Astrocyte (in vitro differentiated cells and primary cell): ENCODE results near the gene CDKL2. TPM values are rescaled to one million over a fixed set of nuclear protein-coding genes. Genes with fewer than 3 reads are reported as not detected.
"Not testable (repeated sequence)": the region's sequence is repeated elsewhere in the genome, so short reads cannot be mapped to it uniquely, and the experiment has no call there.

ENCODE experiments used
- DNase-seq: peaks from one replicate; pipeline ENCODE4 v3.0.0-alpha.2; 2010; ENCODE audit warnings: low read depth
- FAIRE-seq: peaks from 2 replicates; lab custom pipeline; 2011; peaks lifted over from hg19 to GRCh38; lab: Jason Lieb, UNC
- H2AFZ ChIP-seq: 2 replicates; pipeline ENCODE4 v1.6.0; 2012; ENCODE audit warnings: low read depth, low read length, inconsistent platforms
- H3K27ac ChIP-seq: 2 replicates; pipeline ENCODE4 v1.5.1; 2011; ENCODE audit warnings: low read depth, low read length, inconsistent platforms
- H3K27me3 ChIP-seq: 2 replicates; pipeline ENCODE4 v1.6.0; 2011; ENCODE audit warnings: low read length, inconsistent platforms; ENCODE audit not compliant: insufficient read depth
- H3K36me3 ChIP-seq: 2 replicates; pipeline ENCODE4 v1.5.1; 2011; ENCODE audit warnings: low read length, inconsistent platforms; ENCODE audit not compliant: insufficient read depth
- H3K4me1 ChIP-seq: 2 replicates; pipeline ENCODE4 v1.5.1; 2011; ENCODE audit warnings: low read length, inconsistent platforms; ENCODE audit not compliant: insufficient read depth
- H3K4me2 ChIP-seq: 2 replicates; pipeline ENCODE4 v1.6.0; 2012; ENCODE audit warnings: low read length, inconsistent platforms
- H3K4me3 ChIP-seq: 2 replicates; pipeline ENCODE4 v1.5.1; 2011; ENCODE audit warnings: low read depth, mild to moderate bottlenecking, low read length, inconsistent platforms; ENCODE audit not compliant: insufficient read depth
- H3K79me2 ChIP-seq: 2 replicates; pipeline ENCODE4 v1.6.0; 2012; ENCODE audit warnings: mild to moderate bottlenecking, low read length, inconsistent platforms; ENCODE audit not compliant: insufficient read depth
- H3K9ac ChIP-seq: 2 replicates; pipeline ENCODE4 v1.6.0; 2012; ENCODE audit warnings: mild to moderate bottlenecking, low read length, inconsistent platforms
- H3K9me3 ChIP-seq: 2 replicates; pipeline ENCODE4 v1.5.1; 2012; ENCODE audit warnings: low read depth, mild to moderate bottlenecking, low read length, inconsistent platforms; ENCODE audit not compliant: insufficient read depth
- H4K20me1 ChIP-seq: 2 replicates; pipeline ENCODE4 v1.6.0; 2012; ENCODE audit warnings: low read length, inconsistent platforms; ENCODE audit not compliant: insufficient read depth
- H3K27ac Mint-ChIP-seq: one replicate; pipeline ENCODE4 v1.8.0; 2021; ENCODE audit warnings: mild to moderate bottlenecking, mixed read lengths; ENCODE audit not compliant: unreplicated experiment
- H3K27me3 Mint-ChIP-seq: one replicate; pipeline ENCODE4 v1.8.0; 2021; ENCODE audit warnings: low read depth, mixed read lengths; ENCODE audit not compliant: unreplicated experiment
- H3K36me3 Mint-ChIP-seq: one replicate; pipeline ENCODE4 v1.8.0; 2021; ENCODE audit warnings: low read depth, mixed read lengths; ENCODE audit not compliant: unreplicated experiment
- H3K4me1 Mint-ChIP-seq: one replicate; pipeline ENCODE4 v1.8.0; 2021; ENCODE audit warnings: low read depth, mixed read lengths; ENCODE audit not compliant: unreplicated experiment
- H3K4me3 Mint-ChIP-seq: one replicate; pipeline ENCODE4 v1.8.0; 2021; ENCODE audit warnings: mild to moderate bottlenecking, moderate library complexity, mixed read lengths; ENCODE audit not compliant: unreplicated experiment
- H3K9me3 Mint-ChIP-seq: one replicate; pipeline ENCODE4 v1.8.0; 2021; ENCODE audit warnings: mild to moderate bottlenecking, mixed read lengths; ENCODE audit not compliant: unreplicated experiment
- EZH2 ChIP-seq: IDR thresholded peaks from 2 replicates; pipeline ENCODE4 v1.6.1; 2012; ENCODE audit warnings: mild to moderate bottlenecking, low read length, inconsistent platforms; ENCODE audit not compliant: insufficient read depth
- total RNA-seq: library from RNA; stranded (reverse); gene quantifications from 2 replicates; pipeline ENCODE4 v1.2.1, GENCODE V29; 2021
- TF ChIP-seq, protein P1 (sequence below): IDR thresholded peaks from 2 replicates; pipeline ENCODE4 v1.5.1; 2011; ENCODE audit warnings: low read depth, mild to moderate bottlenecking, inconsistent platforms, low read length, moderate library complexity; ENCODE audit not compliant: insufficient read depth

CDKL2 gene
- total RNA-seq, 1 donor from 2014 or later: 3.7 TPM

DNA sequence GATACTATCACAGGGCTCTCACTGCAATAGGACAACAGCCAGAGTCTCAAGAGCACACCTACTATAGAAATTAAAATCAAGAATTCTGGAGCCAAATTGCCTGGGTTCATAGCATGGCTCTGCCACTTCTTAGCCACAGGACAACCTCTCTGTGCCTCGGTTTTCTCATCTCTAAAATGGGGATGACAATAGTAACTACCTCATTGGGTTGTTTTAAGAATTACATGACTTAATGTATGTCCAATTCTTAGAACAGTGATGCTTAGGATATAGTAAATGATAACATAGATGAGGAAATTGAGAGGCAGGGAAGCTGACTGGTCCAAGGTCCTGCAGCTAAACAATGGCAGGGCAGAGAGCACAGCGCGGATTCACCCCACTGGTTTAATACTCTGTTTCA is 85.5 kb downstream of the CDKL2 start:
- Mint-ChIP-seq H3K4me1 (peaks cover 39% of the 10 kb centered on the region), H3K27ac (no peak overlapping the region), H3K4me3 (no peak overlapping the region), H3K27me3 (no peaks in the 10 kb centered on the region), H3K9me3 (peaks cover 2% of the 10 kb centered on the region), H3K36me3 (no peaks in the 10 kb centered on the region)
- no peak for DNase-seq
- Histone ChIP-seq H3K4me2 (no peak overlapping the region), H3K9me3 (no peaks in the 10 kb centered on the region), H3K4me3 (no peak overlapping the region), H3K27ac (no peak overlapping the region), H3K4me1 (peaks cover 25% of the 10 kb centered on the region), H4K20me1 (no peaks in the 10 kb centered on the region), H3K9ac (no peak overlapping the region), H3K36me3 (no peaks in the 10 kb centered on the region), H3K79me2 (no peaks in the 10 kb centered on the region), H2AFZ (no peak overlapping the region), H3K27me3 (no peaks in the 10 kb centered on the region)
- no peak for TF ChIP-seq EZH2
- TF ChIP-seq, protein P1, sequence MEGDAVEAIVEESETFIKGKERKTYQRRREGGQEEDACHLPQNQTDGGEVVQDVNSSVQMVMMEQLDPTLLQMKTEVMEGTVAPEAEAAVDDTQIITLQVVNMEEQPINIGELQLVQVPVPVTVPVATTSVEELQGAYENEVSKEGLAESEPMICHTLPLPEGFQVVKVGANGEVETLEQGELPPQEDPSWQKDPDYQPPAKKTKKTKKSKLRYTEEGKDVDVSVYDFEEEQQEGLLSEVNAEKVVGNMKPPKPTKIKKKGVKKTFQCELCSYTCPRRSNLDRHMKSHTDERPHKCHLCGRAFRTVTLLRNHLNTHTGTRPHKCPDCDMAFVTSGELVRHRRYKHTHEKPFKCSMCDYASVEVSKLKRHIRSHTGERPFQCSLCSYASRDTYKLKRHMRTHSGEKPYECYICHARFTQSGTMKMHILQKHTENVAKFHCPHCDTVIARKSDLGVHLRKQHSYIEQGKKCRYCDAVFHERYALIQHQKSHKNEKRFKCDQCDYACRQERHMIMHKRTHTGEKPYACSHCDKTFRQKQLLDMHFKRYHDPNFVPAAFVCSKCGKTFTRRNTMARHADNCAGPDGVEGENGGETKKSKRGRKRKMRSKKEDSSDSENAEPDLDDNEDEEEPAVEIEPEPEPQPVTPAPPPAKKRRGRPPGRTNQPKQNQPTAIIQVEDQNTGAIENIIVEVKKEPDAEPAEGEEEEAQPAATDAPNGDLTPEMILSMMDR: no peak
- no peak for FAIRE-seq

- not testable (repeated sequence) for DNase-seq
Observed at GRCh38 chr4:75544220-75544619, 86.1 kb downstream of the CDKL2 start.

GRCh38 chr4:75542824-75543223 is 87.5 kb downstream of the CDKL2 start:
- no peaks in the 10 kb centered on the region for H3K9me3 Mint-ChIP-seq
- no peak overlapping the region for H2AFZ ChIP-seq
- H3K4me1 ChIP-seq: peaks cover 20% of the 10 kb centered on the region
- no peak overlapping the region for H3K4me3 ChIP-seq
- peak overlapping the region; percentile 71 for H3K27ac ChIP-seq
- peak overlapping the region; percentile 38 for H3K4me2 ChIP-seq
- no peak overlapping the region for H3K4me3 Mint-ChIP-seq
- H3K27me3 ChIP-seq: no peaks in the 10 kb centered on the region
- FAIRE-seq (peak; percentile 94), DNase-seq (peak; percentile 93)
- peak overlapping the region; percentile 50 for H3K27ac Mint-ChIP-seq
- peaks cover 32% of the 10 kb centered on the region for H3K4me1 Mint-ChIP-seq
- peak overlapping the region; percentile 8 for H3K9ac ChIP-seq
- H4K20me1 ChIP-seq: no peaks in the 10 kb centered on the region
- no peaks in the 10 kb centered on the region for H3K9me3 ChIP-seq
- no peaks in the 10 kb centered on the region for H3K27me3 Mint-ChIP-seq
- no peak for TF ChIP-seq EZH2
- TF ChIP-seq, protein P1: no peak
- no peaks in the 10 kb centered on the region for H3K36me3 ChIP-seq
- H3K36me3 Mint-ChIP-seq: no peaks in the 10 kb centered on the region
- no peaks in the 10 kb centered on the region for H3K79me2 ChIP-seq

More at GRCh38 chr4:75544220-75544619, 86.1 kb downstream of the CDKL2 start:
- not testable (repeated sequence) for H3K27me3 Mint-ChIP-seq, H3K4me2 ChIP-seq, H2AFZ ChIP-seq, H3K79me2 ChIP-seq, H3K27me3 ChIP-seq, H3K9ac ChIP-seq, H3K9me3 Mint-ChIP-seq, H3K27ac Mint-ChIP-seq, H3K9me3 ChIP-seq, H3K4me3 ChIP-seq, H3K27ac ChIP-seq, FAIRE-seq, H3K36me3 ChIP-seq, H3K36me3 Mint-ChIP-seq, H4K20me1 ChIP-seq, H3K4me3 Mint-ChIP-seq
- H3K4me1 ChIP-seq: peaks cover 24% of the 10 kb centered on the region
- H3K4me1 Mint-ChIP-seq: peaks cover 38% of the 10 kb centered on the region

DNA sequence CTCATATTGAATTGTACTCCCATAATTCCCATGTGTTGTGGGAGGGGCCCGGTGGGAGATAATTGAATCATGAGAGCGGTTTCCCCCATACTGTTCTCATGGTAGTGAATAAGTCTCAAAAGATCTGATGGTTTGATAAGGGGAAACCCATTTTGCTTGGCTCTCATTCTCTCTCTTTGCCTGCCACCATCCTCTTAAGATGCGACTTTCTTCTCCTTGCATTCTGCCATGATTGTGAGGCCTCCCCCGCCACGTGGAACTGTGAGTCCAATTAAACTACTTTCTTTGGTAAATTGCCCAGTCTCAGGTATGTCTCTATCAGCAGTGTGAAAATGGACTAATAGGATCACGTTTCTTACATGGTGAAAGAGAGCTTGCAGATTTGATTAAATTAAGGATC is 93.0 kb downstream of the CDKL2 start:
- not testable (repeated sequence) for H3K27ac Mint-ChIP-seq
- H3K36me3 Mint-ChIP-seq: peaks cover 23% of the 10 kb centered on the region

DNA sequence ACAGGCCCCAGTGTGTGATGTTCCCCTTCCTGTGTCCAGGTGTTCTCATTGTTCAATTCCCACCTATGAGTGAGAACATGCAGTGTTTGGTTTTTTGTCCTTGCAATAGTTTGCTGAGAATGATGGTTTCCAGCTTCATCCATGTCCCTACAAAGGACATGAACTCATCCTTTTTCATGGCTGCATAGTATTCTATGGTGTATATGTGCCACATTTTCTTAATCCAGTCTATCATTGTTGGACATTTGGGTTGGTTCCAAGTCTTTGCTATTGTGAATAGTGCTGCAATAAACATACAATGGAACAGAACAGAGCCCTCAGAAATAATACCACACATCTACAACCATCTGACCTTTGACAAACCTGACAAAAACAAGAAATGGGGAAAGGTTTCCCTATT is 96.4 kb downstream of the CDKL2 start:
- H3K4me1 Mint-ChIP-seq, H2AFZ ChIP-seq: not testable (repeated sequence)
- peaks cover 41% of the 10 kb centered on the region for H3K36me3 Mint-ChIP-seq

More for the DNA sequence above, 93.0 kb downstream of the CDKL2 start:
- H3K9ac ChIP-seq, H3K27me3 Mint-ChIP-seq, H3K79me2 ChIP-seq, FAIRE-seq, DNase-seq, H3K4me3 Mint-ChIP-seq, H3K4me2 ChIP-seq, H2AFZ ChIP-seq, H4K20me1 ChIP-seq, H3K4me3 ChIP-seq, H3K27ac ChIP-seq, H3K4me1 ChIP-seq, H3K27me3 ChIP-seq, H3K36me3 ChIP-seq, H3K4me1 Mint-ChIP-seq, H3K9me3 ChIP-seq: not testable (repeated sequence)
- H3K9me3 Mint-ChIP-seq: peaks cover 12% of the 10 kb centered on the region

More for the DNA sequence above, 96.4 kb downstream of the CDKL2 start:
- not testable (repeated sequence) for H3K4me3 Mint-ChIP-seq, H3K4me1 ChIP-seq, H3K9me3 ChIP-seq, H3K4me2 ChIP-seq, H3K27ac ChIP-seq, DNase-seq, FAIRE-seq, H3K27me3 Mint-ChIP-seq, H3K36me3 ChIP-seq, H3K27ac Mint-ChIP-seq, H3K4me3 ChIP-seq, H3K79me2 ChIP-seq, H3K27me3 ChIP-seq, H4K20me1 ChIP-seq, H3K9ac ChIP-seq
- peaks cover 19% of the 10 kb centered on the region for H3K9me3 Mint-ChIP-seq
